Fibroblast of lung (primary cell): Measurements from ENCODE around the gene FYN.

Experiments used
- CTCF ChIP-seq, 2 donors: IDR thresholded peaks in 1 of 2; conservative IDR thresholded peaks in 1 of 2; 1 replicate in 1 of 2; 2 replicates in 1 of 2; pipeline ENCODE4 v1.5.1; 2011 to 2012; ENCODE audit warnings: low read length in 2 of 2, control low read depth in 1 of 2, inconsistent platforms in 1 of 2, low read depth in 1 of 2, mild to moderate bottlenecking in 1 of 2
- EZH2 ChIP-seq: IDR thresholded peaks from 2 replicates; pipeline ENCODE4 v1.5.1; 2012; ENCODE audit warnings: low read length, control low read depth, mild to moderate bottlenecking; ENCODE audit errors: missing control alignments

GRCh38 chr6:111865049-111865585, 8.1 kb downstream of the FYN start:
- TF ChIP-seq CTCF (conservative IDR thresholded peaks at IDR 0.05 in 1 of 2, IDR thresholded peaks at IDR 0.05 in 1 of 2; ENCODE audit: low read depth in 1 of 2, low read length in 2 of 2), result no peak
- TF ChIP-seq EZH2, result no peak
